Transverse colon (tissue), 4 donors: ENCODE data around the gene DDX51.

ENCODE experiments used
- CTCF ChIP-seq, 5 experiments: fragments of 200-600 bp in 3 of 5; fragments of 450-650 bp in 2 of 5; sonication (generic) in 3 of 5; IDR thresholded peaks; 1 replicate in 2 of 5; 2 replicates in 3 of 5; pipeline ENCODE4 v1.5.1; 2016 to 2017; ENCODE audit warnings: antibody characterized with exemption in 5 of 5, inconsistent platforms in 3 of 5, mild to moderate bottlenecking in 2 of 5, moderate library complexity in 1 of 5
- POLR2A ChIP-seq: fragments of 450-650 bp; IDR thresholded peaks from one replicate; pipeline ENCODE4 v1.6.1; 2016; ENCODE audit warnings: antibody characterized with exemption, mild to moderate bottlenecking, moderate library complexity
- POLR2AphosphoS5 ChIP-seq, 3 donors: sonication (generic); formaldehyde crosslinking; IDR thresholded peaks; one replicate each; pipeline ENCODE4 v1.6.1; 2016; ENCODE audit warnings: antibody characterized with exemption in 3 of 3

GRCh38 chr12:132154341-132154761 lies 10.2 kb upstream of the DDX51 start:
- TF ChIP-seq CTCF (IDR thresholded peaks at IDR 0.05) = no peak
- TF ChIP-seq POLR2AphosphoS5 (IDR thresholded peaks at IDR 0.05) = no peak
- TF ChIP-seq POLR2A = no peak
